Pulmonary artery endothelial cell (primary cell): ENCODE results near the gene IFT88. TPM values are rescaled to one million over a fixed set of nuclear protein-coding genes. Genes with fewer than 3 reads are reported as not detected.
A peak's percentile ranks its signal among the peaks of the same experiment; 100 is the strongest.

ENCODE experiments used
- DNase-seq: peaks from one replicate; pipeline ENCODE4 v3.0.0-alpha.2; 2011; ENCODE audit warnings: low read depth, low spot score
- total RNA-seq: library from RNA; depleted of rRNA; stranded (reverse); fragments of >200 nt; gene quantifications from 2 replicates; pipeline ENCODE4 v1.2.3, GENCODE V29; 2014

IFT88 gene
- total RNA-seq, 1 donor from 2014 or later, result 9.1 TPM

GRCh38 chr13:20566468-20566897, 474 bp upstream of the IFT88 start:
- DNase-seq, result no peak

GRCh38 chr13:20567881-20568528, 1.0 kb downstream of the IFT88 start:
- no peak for DNase-seq

- no peak for DNase-seq
Measured at GRCh38 chr13:20570517-20570916, 3.6 kb downstream of the IFT88 start.

DNA sequence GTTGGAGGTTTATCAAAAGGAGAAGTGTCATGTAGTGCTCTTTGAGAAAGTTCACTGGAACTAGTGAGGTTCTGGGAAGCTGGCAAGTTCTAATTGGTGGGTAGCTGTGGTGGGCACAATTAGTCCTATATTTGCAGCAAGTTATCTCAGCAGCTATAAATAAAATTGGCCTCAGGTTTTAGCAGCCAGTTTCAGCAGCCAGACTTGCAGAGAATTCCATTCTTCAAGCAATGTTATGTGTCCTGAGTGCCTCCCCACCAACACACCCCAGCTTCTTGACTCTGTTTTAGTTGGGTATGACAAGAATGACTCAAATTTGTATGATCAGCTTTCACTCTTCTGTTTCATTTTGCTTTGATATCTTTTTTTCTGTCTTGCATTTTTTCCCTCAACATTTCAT, 4.7 kb downstream of the IFT88 start:
- no peak for DNase-seq

DNA sequence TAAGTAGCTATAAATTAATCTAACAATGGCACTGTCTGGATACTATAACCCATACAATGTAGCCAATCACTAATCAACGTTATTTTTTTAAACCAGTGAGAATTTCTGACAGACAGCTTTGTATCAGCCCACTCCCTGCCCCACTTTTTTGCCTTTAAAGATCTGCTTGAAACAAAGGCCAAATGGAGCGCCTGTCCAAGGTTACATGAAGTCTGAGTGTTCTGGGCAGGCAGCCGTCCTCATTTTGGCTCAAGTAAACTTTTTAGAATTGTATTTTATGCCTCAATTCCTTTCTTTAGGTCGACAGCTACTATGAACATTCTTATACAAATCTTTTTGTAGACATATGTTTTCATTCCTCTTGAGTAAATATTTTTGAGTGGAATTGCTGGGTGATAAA, 6.2 kb downstream of the IFT88 start:
- DNase-seq, result no peak

- DNase-seq, result no peak
Measured at GRCh38 chr13:20573636-20574035, 6.7 kb downstream of the IFT88 start.

DNA sequence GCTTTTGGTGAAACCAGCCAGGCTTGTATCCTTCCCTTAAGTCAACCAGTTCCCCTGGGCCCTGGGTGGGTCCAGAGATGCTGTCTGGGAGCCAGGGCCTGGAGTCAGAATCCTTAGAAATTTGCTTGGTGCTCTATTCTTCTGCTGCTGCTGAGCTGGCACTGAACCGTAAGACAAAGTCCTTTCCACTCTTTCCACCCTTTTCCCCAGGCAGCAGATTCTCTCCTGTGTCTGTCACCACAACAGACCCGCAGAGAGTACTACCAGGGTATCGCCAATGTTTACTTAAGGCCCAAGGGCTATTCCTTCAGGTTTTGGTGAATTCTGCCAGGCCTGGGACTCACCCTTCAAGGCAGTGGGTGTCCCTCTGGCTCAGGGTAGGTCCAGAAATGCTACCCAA, 12.2 kb downstream of the IFT88 start:
- no peak for DNase-seq

GRCh38 chr13:20580257-20580656, 13.3 kb downstream of the IFT88 start:
- no peak for DNase-seq

DNA sequence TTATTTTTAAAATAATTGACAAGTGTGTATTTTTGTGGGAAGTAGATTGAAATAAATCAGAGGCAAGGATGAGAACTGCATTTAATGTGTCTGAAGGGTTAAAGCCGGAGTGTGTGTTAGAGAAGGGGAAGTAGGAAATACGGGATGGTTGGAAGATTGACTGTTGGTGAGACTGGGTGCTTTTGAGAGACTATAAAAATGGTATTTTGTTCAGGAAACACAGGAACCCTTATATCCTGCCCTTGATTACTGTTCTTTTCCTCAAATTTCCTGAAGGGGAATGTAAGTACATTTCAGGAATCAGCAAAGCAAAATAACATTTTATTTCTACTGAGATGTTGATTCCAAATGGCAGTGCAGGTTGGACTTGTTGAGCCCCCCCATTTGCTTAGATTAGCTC, 15.1 kb downstream of the IFT88 start:
- no peak for DNase-seq

GRCh38 chr13:20583803-20584293, 16.9 kb downstream of the IFT88 start:
- DNase-seq, result no peak

GRCh38 chr13:20585371-20585770, 18.4 kb downstream of the IFT88 start:
- no peak for DNase-seq

GRCh38 chr13:20588529-20589110, 21.7 kb downstream of the IFT88 start:
- DNase-seq, result no peak

DNA sequence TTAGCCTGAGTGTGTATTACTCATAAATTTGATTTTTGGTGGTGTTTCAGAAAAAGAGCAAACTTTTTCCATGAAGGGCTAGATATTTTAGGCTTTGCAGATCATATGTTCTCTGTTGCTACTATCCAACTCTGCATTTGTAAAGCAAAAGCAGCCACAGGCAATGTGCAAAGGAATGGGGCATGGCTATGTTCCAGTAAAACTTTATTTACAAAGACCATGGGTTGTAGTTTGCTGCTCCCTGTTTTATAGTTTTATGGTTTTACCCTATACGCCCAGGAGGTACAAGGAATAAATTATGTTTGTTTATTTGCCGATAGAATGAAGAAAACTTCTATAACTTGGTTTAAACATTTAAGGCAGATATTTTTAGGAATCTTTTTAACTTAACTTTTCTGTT, 23.6 kb downstream of the IFT88 start:
- DNase-seq, result no peak

DNA sequence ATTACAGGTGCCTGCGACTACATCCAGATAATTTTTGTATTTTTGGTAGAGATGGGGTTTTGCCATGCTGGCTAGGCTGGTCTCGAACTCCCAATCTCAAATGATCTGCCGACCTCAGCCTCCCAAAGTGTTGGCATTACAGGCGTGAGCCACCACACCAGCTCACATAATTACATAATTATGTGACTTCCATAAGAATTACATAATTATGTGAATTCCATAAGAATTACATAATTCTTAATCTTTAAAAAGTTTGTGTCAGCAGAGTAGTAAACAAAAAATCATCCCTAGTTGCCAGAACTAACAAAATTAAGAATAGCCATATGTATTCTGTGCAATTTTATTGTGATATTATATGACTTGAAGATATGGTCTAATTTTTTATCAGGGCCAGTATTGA, 25.6 kb downstream of the IFT88 start:
- no peak for DNase-seq

- no peak for DNase-seq
Measured at GRCh38 chr13:20594280-20594679, 27.3 kb downstream of the IFT88 start.

DNA sequence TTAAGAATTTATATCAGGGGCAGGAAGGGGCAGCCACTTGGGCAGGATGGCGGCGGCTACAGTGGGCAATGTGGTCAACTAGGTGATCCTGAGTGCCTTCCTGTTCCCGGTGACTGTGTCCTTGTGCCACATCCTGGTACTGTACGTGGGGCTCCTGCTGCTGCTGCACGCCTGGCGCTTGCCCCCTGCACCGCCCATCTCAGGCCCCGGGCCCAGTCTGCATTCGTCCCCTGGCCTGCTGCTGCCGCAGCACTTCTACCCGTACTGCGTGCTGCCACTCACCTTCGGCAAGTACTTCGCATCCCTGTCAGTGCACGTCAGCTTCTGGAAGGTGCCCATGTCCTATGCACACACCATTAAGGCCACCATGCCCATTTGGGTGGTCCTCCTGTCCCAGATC, 40.1 kb downstream of the IFT88 start:
- DNase-seq, result no peak

GRCh38 chr13:20608438-20609020, 41.6 kb downstream of the IFT88 start:
- DNase-seq, result no peak

GRCh38 chr13:20609145-20609544, 42.2 kb downstream of the IFT88 start:
- peak; percentile 50 for DNase-seq

DNA sequence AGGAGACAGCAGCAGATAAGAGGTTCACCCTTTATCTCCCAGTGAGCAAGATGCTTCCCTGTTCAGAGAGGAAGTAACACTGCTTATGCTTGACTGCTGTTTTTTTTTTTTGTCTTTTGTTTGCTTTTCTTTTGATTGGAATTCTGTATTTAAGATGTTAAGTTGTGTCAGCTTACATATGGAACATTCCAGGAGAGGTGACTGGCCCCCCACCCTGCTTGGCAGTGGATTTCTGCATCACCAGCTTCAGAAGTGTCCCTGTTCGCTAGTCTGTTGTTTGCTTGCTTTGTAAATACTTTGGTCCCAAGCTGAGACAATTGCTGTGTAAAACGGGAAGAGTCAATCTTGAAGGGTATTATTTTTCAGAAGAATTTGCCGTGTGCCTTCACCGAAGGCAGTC, 43.0 kb downstream of the IFT88 start:
- no peak for DNase-seq

DNA sequence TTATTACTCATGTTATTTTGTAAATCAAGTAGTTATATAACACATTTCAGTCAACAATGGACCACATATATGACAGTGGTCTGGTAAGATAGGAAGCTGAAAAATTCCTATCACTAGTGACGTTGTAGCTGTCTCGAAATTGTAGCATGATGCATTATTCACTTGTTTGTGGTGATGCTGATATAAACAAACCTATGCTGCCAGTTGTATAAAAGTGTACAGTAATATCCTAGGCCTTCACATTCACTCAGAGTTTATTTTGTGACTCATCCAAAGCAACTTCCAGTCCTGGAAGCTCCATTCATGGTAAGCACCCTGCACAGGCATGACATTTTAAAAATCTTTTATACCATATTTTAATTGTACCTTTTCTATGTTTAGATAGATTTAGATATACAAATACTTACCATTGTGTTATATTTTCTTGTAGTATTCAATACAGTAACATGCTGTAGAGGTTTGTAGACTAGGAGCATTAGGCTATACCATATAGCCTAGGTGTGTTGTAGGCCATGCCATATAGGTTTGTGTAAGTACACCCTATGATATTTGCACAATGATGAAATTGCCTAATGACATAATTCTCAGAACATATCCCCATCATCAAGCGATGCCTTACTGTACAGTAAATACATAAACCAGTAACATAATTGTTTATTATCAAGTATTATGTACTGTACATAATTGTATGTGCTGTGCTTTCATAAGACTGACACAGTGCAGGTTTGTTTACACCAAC, 49.3 kb downstream of the IFT88 start:
- peak; percentile 57 for DNase-seq

DNA sequence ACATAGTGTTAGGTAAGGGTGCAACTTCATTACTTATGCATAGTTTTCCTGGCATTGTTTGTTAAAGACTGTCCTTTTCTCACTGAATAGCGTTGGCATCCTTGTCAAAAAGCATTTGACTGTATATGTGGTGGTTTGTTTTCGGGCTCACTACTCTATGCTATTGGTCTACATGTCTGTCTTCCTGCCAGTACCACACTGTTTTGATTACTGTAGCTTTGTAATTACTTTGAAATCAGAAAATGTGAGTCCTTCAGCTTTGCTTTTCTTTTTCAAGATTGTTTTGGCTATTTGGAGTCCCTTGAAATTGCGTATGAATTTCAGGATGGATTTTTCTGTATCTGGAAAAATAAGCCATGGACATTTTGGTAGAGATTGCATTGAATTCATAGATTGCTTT, 56.0 kb downstream of the IFT88 start:
- DNase-seq, result no peak

- DNase-seq, result no peak
Measured at GRCh38 chr13:20624213-20624612, 57.3 kb downstream of the IFT88 start.
